ENCODE results near the gene PCGF2.

Gene PCGF2

GRCh38 chr17:38748892-38749222 lies 721 bp upstream of the PCGF2 start (continued):
- no peak for TF ChIP-seq PRDM2 (tag by site-specific recombination; IDR thresholded peaks at IDR 0.05; ENCODE audit: borderline replicate concordance)
- 0 out of 2 replicates have a peak, but pooled peaks have one; percentile 14 for TF ChIP-seq BCL11B (tag by site-specific recombination; IDR thresholded peaks at IDR 0.05; ENCODE audit: low read depth)
- no peak for TF ChIP-seq ZNF777 (tag by site-specific recombination; IDR thresholded peaks at IDR 0.05; ENCODE audit: borderline replicate concordance)
- TF ChIP-seq ZNF140 (tag by site-specific recombination; IDR thresholded peaks at IDR 0.05), result no peak
- no peak for TF ChIP-seq HOXD13 (CRISPR knock-in tag; IDR thresholded peaks at IDR 0.05; ENCODE audit: borderline replicate concordance)
- peak; percentile 79 for TF ChIP-seq GLIS1 (tag by site-specific recombination; IDR thresholded peaks at IDR 0.05)
- 0 out of 2 replicates have a peak, but pooled peaks have one; percentile 4 for TF ChIP-seq ZNF501 (tag by site-specific recombination; IDR thresholded peaks at IDR 0.05)
- peak; percentile 35; the same call in 1 of the 2 replicates for TF ChIP-seq WT1 (tag by site-specific recombination; IDR thresholded peaks at IDR 0.05)
- TF ChIP-seq, protein P1, sequence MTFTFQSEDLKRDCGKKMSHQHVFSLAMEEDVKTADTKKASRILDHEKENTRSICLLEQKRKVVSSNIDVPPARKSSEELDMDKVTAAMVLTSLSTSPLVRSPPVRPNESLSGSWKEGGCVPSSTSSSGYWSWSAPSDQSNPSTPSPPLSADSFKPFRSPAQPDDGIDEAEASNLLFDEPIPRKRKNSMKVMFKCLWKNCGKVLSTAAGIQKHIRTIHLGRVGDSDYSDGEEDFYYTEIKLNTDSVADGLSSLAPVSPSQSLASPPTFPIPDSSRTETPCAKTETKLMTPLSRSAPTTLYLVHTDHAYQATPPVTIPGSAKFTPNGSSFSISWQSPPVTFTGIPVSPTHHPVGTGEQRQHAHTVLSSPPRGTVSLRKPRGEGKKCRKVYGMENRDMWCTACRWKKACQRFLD (tag by site-specific recombination; IDR thresholded peaks at IDR 0.05), result no peak
- peak; percentile 64; the same call in 1 of the 2 replicates for TF ChIP-seq ZNF335 (tag by site-specific recombination; conservative IDR thresholded peaks at IDR 0.05)
- TF ChIP-seq, protein P2, sequence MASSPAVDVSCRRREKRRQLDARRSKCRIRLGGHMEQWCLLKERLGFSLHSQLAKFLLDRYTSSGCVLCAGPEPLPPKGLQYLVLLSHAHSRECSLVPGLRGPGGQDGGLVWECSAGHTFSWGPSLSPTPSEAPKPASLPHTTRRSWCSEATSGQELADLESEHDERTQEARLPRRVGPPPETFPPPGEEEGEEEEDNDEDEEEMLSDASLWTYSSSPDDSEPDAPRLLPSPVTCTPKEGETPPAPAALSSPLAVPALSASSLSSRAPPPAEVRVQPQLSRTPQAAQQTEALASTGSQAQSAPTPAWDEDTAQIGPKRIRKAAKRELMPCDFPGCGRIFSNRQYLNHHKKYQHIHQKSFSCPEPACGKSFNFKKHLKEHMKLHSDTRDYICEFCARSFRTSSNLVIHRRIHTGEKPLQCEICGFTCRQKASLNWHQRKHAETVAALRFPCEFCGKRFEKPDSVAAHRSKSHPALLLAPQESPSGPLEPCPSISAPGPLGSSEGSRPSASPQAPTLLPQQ (tag by site-specific recombination; IDR thresholded peaks at IDR 0.05), result 0 out of 2 replicates have a peak, but pooled peaks have one; percentile 81

- Histone ChIP-seq H3K4me1 (ENCODE audit: control insufficient read depth, insufficient read depth, low read length) (peaks cover 39% of the 10 kb centered on the region), H3K4me3 (ENCODE audit: low read depth, low read length) (peak overlapping the region; percentile 86), H3K27ac (ENCODE audit: extremely low read depth, low read depth, low read length) (peak overlapping the region; percentile 96), H3K36me3 (ENCODE audit: control insufficient read depth in 2 of 2, insufficient read depth in 1 of 2, low read length in 2 of 2) (no peaks in the 10 kb centered on the region; a peak in 1 of 3 replicates), H3K9me3 (ENCODE audit: control insufficient read depth, insufficient read depth, low read depth, low read length) (no peaks in the 10 kb centered on the region)
- ChIA-PET CTCF (interaction anchor here (0.7 kb wide), 1 partner anchor 13 kb away, joined by 3 read pairs; no protein-coding TSS in a partner anchor), POLR2A (interaction anchor here (0.6 kb wide), 1 partner anchor 12 kb away, joined by 3 read pairs; no protein-coding TSS in a partner anchor)
- TF ChIP-seq, protein P1 (tag by site-specific recombination; IDR thresholded peaks at IDR 0.05), result no peak
- TF ChIP-seq SCRT2 (tag by site-specific recombination; IDR thresholded peaks at IDR 0.05), result no peak
- no peak for TF ChIP-seq HOXD13 (CRISPR knock-in tag; IDR thresholded peaks at IDR 0.05; ENCODE audit: borderline replicate concordance)
- no peak for TF ChIP-seq ZNF544 (tag by site-specific recombination; IDR thresholded peaks at IDR 0.05)
- TF ChIP-seq KLF9 (tag by site-specific recombination; IDR thresholded peaks at IDR 0.05; ENCODE audit: low read depth), result peak; percentile 54; the same call in 1 of the 2 replicates
- peak; percentile 84 for TF ChIP-seq ZNF398 (tag by site-specific recombination; IDR thresholded peaks at IDR 0.05)
- no peak for TF ChIP-seq ZNF138 (tag by site-specific recombination; IDR thresholded peaks at IDR 0.05; ENCODE audit: borderline replicate concordance)
- TF ChIP-seq ZNF366 (tag by site-specific recombination; conservative IDR thresholded peaks at IDR 0.05), result peak; percentile 94
- TF ChIP-seq MZF1 (tag by site-specific recombination; IDR thresholded peaks at IDR 0.05; ENCODE audit: borderline replicate concordance), result peak; percentile 30; the same call in 1 of the 2 replicates
- TF ChIP-seq, protein P3, sequence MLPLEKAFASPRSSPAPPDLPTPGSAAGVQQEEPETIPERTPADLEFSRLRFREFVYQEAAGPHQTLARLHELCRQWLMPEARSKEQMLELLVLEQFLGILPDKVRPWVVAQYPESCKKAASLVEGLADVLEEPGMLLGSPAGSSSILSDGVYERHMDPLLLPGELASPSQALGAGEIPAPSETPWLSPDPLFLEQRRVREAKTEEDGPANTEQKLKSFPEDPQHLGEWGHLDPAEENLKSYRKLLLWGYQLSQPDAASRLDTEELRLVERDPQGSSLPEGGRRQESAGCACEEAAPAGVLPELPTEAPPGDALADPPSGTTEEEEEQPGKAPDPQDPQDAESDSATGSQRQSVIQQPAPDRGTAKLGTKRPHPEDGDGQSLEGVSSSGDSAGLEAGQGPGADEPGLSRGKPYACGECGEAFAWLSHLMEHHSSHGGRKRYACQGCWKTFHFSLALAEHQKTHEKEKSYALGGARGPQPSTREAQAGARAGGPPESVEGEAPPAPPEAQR (tag by site-specific recombination; IDR thresholded peaks at IDR 0.05), result no peak
- no peak for TF ChIP-seq ZNF114 (tag by site-specific recombination; IDR thresholded peaks at IDR 0.05)
- TF ChIP-seq ZNF664 (tag by site-specific recombination; IDR thresholded peaks at IDR 0.05), result no peak
- TF ChIP-seq KLF7 (tag by site-specific recombination; IDR thresholded peaks at IDR 0.05; ENCODE audit: borderline replicate concordance), result no peak
These were observed 530 bp downstream of the PCGF2 start for GRCh38 chr17:38747463-38748148.
